KOPT-K1 (cell line): Measurements from ENCODE around the gene PLA2G4F.

Source experiments
- H3K27ac ChIP-seq: fragments of 200-600 bp; sonication (generic); 2 replicates; pipeline ENCODE4 v1.5.1; 2016; ENCODE audit warnings: antibody characterized with exemption, mild to moderate bottlenecking, low read depth, low read length; ENCODE audit not compliant: poor library complexity, severe bottlenecking
- H3K36me3 ChIP-seq: fragments of 200-600 bp; sonication (generic); 2 replicates; pipeline ENCODE4 v1.5.1; 2017; ENCODE audit warnings: antibody characterized with exemption, mild to moderate bottlenecking, low read length, moderate library complexity; ENCODE audit not compliant: insufficient read depth
- H3K9me3 ChIP-seq: fragments of 200-600 bp; sonication (generic); 2 replicates; pipeline ENCODE4 v1.5.1; 2017; ENCODE audit warnings: antibody characterized with exemption, low read length, mild to moderate bottlenecking; ENCODE audit not compliant: insufficient read depth, poor library complexity, severe bottlenecking

The PLA2G4F gene

GRCh38 chr15:42134617-42135245, 21.7 kb downstream of the PLA2G4F start:
- H3K36me3 ChIP-seq, result no peaks in the 10 kb centered on the region
- no peak overlapping the region for H3K27ac ChIP-seq
- no peaks in the 10 kb centered on the region for H3K9me3 ChIP-seq

DNA sequence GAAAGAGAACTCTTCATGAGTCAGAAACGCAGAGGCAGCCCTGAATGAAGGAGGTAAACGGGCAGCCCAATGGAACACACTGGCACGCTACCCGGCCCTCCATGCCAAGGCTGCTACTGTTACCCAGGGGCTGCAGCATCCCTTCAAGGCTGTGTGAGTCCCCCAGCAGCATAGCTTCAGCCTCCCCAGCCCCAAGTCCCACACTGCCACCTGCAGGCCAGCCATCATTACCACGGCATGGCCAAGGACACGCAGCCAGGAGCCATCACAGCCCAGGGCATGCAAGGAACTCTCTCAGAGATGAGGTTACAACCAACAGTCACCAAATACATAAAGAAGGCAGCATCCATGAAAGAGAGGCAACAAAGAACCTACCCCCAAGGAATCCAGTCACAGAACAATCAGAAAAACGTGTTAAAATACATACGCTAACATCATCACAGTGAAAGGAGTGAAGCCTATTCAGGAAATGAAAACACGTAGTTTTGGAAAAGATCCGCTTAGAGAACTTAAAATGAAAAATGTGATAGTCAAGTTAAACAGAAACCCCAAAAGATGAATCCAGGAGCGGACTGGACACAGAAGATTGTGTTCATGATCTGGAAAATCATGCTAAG, 22.4 kb downstream of the PLA2G4F start:
- Histone ChIP-seq H3K36me3 (no peaks in the 10 kb centered on the region), H3K9me3 (no peaks in the 10 kb centered on the region), H3K27ac (no peak overlapping the region)

DNA sequence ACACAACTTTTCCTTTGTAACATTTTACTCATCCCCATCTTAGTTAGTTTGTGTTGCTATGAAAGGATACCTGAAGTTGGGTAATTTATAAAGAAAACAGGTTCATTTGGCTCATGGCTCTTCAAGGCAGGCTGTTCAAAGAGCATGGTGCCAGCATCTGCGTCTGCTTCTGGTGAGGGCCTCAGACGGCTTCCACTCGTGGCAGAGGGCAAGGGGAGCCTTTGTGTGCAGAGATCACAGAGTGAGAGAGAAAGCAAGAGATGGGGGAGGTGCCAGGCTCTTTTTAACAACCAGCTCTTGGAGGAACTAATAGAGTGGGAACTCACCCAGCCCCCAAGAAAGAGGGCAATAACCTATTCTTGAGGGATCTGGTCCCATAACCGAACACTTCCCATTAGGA, 23.1 kb downstream of the PLA2G4F start:
- no peaks in the 10 kb centered on the region for H3K9me3 ChIP-seq
- H3K27ac ChIP-seq, result no peak overlapping the region
- no peaks in the 10 kb centered on the region for H3K36me3 ChIP-seq

- no peaks in the 10 kb centered on the region for H3K9me3 ChIP-seq
- no peak overlapping the region for H3K27ac ChIP-seq
- no peaks in the 10 kb centered on the region for H3K36me3 ChIP-seq
Measured at GRCh38 chr15:42131826-42132806, 24.3 kb downstream of the PLA2G4F start.

DNA sequence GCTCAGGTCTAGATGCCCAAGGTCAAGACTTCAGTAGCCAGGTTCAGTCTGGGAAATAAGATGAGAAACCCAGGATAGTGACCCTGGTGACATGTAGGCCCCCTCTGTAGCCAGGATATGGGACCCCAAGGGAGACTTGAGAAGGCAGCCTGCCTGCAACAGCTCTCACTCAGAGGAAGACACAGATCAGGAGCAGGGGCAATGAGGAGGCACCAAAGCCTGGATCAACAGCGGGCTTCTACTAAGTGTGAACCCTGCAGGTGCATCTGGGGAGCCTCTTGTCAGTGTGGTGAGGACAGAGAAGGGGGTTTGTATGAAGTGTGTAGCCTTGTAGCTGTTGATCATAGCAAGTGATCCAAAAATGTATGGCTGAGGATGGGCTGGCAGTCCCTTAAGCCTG, 25.4 kb downstream of the PLA2G4F start:
- Histone ChIP-seq H3K36me3 (no peaks in the 10 kb centered on the region), H3K27ac (no peak overlapping the region), H3K9me3 (no peaks in the 10 kb centered on the region)

- no peaks in the 10 kb centered on the region for H3K36me3 ChIP-seq
- no peaks in the 10 kb centered on the region for H3K9me3 ChIP-seq
- H3K27ac ChIP-seq, result no peak overlapping the region
Measured at GRCh38 chr15:42130246-42130986, 26.0 kb downstream of the PLA2G4F start.

DNA sequence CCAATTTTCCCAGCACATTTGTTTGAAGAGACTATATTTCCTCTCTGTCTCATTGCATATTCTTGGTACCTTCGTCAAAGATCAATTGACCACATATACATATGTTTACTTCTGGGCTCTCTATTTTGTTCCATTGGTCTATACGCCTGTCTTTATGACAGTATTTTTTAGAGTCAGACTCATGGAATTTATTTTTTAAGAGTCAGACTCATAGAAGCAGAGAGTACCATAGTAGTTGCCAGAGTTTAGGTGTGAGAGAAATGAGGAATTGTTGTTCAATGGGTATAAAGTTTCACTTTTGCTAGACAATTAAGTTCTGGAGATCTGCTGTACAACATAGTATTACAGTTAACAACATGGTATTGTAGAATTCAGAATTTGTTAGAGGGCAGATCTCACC, 27.1 kb downstream of the PLA2G4F start:
- Histone ChIP-seq H3K36me3 (no peaks in the 10 kb centered on the region), H3K9me3 (no peaks in the 10 kb centered on the region), H3K27ac (no peak overlapping the region)

DNA sequence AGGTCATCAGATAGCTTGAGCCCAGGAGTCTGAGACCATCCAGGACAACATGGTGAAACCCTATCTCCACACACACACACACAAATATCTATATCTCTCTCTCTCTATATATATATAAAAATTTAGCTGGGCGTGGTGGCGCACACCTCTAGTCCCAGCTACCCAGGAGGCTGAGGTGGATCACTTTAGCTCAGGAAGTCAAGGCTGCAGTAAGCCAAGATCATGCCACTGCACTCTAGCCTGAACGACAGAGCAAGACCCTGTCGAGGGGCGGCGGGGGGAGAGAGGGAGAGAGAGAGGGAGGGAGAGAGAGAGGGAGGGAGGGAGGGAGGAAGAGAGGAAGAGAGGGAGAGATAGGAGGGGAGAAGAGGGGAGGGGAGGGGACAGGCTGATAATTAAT, 28.0 kb downstream of the PLA2G4F start:
- no peaks in the 10 kb centered on the region for H3K9me3 ChIP-seq
- no peaks in the 10 kb centered on the region for H3K36me3 ChIP-seq

DNA sequence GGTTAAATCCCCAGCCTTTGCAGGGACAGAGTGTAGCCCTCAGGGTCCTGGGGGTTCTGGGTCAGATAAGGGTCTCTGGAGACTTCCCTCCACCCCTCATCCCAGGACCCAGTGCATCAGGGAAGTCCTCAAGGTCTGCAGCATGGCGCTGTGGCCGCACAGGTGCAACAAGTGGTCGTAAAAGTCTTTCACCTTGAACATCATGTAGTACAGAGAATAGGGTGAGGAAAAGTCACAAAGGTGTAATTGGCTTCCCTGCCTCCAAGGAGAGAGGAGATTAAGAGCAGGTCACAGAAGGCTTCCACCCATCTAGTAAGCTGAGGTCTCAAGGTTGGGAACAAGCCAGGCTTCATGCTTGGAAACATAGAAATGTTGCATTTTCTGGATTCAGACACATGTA, 32.9 kb downstream of the PLA2G4F start:
- no peak overlapping the region for H3K27ac ChIP-seq
- no peaks in the 10 kb centered on the region for H3K36me3 ChIP-seq

More for the DNA sequence above, 28.0 kb downstream of the PLA2G4F start:
- H3K27ac ChIP-seq, result no peak overlapping the region

GRCh38 chr15:42121682-42122081, 34.8 kb downstream of the PLA2G4F start:
- no peaks in the 10 kb centered on the region for H3K9me3 ChIP-seq
- no peak overlapping the region for H3K27ac ChIP-seq
- H3K36me3 ChIP-seq, result no peaks in the 10 kb centered on the region

More for the DNA sequence above, 32.9 kb downstream of the PLA2G4F start:
- H3K9me3 ChIP-seq, result no peaks in the 10 kb centered on the region

GRCh38 chr15:42121021-42121420, 35.4 kb downstream of the PLA2G4F start:
- Histone ChIP-seq H3K9me3 (no peaks in the 10 kb centered on the region), H3K36me3 (no peaks in the 10 kb centered on the region), H3K27ac (no peak overlapping the region)

- Histone ChIP-seq H3K36me3 (no peaks in the 10 kb centered on the region), H3K27ac (no peak overlapping the region), H3K9me3 (no peaks in the 10 kb centered on the region)
Measured at GRCh38 chr15:42120285-42120684, 36.2 kb downstream of the PLA2G4F start.

DNA sequence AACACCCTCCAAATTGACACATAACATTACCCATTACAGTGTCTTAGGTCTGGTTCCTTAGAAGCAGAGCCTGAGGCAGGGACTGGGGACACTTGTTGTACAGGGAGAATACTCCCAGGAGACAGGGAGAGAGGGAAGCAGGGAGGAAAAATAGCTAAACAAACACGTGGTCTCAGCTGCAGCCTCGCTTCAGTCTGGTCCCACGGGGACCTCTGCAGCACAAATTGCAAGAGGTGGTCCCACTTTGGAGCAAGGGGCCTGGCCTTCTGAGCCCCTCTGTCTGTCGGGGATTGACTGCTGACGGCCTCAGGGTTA, 37.0 kb downstream of the PLA2G4F start:
- Histone ChIP-seq H3K27ac (no peak overlapping the region), H3K9me3 (no peaks in the 10 kb centered on the region), H3K36me3 (no peaks in the 10 kb centered on the region)

GRCh38 chr15:42118650-42119445, 37.6 kb downstream of the PLA2G4F start:
- Histone ChIP-seq H3K9me3 (no peaks in the 10 kb centered on the region), H3K27ac (no peak overlapping the region), H3K36me3 (no peaks in the 10 kb centered on the region)
